Esophagus squamous epithelium (tissue), 5 donors: ENCODE results near the gene DPP9. TPM values are rescaled to one million over a fixed set of nuclear protein-coding genes. Genes with fewer than 3 reads are reported as not detected.

ENCODE experiments used
- DNase-seq: peaks from one replicate; lab custom pipeline; 2025; lab: John Stamatoyannopoulos, UW
- H3K27ac ChIP-seq, 4 donors: fragments of 200-600 bp; sonication (generic); one replicate each; pipeline ENCODE4 v1.5.1; 2016 to 2019; ENCODE audit warnings: mild to moderate bottlenecking in 1 of 4
- H3K27me3 ChIP-seq, 4 donors: fragments of 200-600 bp; sonication (generic); 1 replicate in 3 of 4; 2 replicates in 1 of 4; pipeline versions ENCODE4 v1.5.1 to v1.6.0; 2017 to 2021; ENCODE audit warnings: antibody characterized with exemption in 1 of 4
- H3K36me3 ChIP-seq, 3 donors: fragments of 200-600 bp; sonication (generic); one replicate each; pipeline ENCODE4 v1.5.1; 2016 to 2019
- H3K4me1 ChIP-seq, 3 donors: fragments of 200-600 bp; sonication (generic); one replicate each; pipeline ENCODE4 v1.5.1; 2017 to 2019
- H3K4me3 ChIP-seq, 4 donors: fragments of 200-600 bp; sonication (generic); 1 replicate in 3 of 4; 2 replicates in 1 of 4; pipeline ENCODE4 v1.5.1; 2016 to 2019; ENCODE audit warnings: mild to moderate bottlenecking in 2 of 4, moderate library complexity in 1 of 4
- H3K9me3 ChIP-seq, 3 donors: fragments of 200-600 bp; sonication (generic); one replicate each; pipeline ENCODE4 v1.5.1; 2016 to 2019
- CTCF ChIP-seq, 6 experiments: fragments of 450-650 bp in 4 of 6; fragments of 200-600 bp in 2 of 6; sonication (generic) in 2 of 6; IDR thresholded peaks; one replicate each; pipeline ENCODE4 v1.5.1; 2016 to 2019; ENCODE audit warnings: antibody characterized with exemption in 6 of 6, mild to moderate bottlenecking in 4 of 6, moderate library complexity in 4 of 6
- POLR2A ChIP-seq, 4 donors: fragments of 450-650 bp; IDR thresholded peaks; one replicate each; pipeline ENCODE4 v1.6.1; 2017; ENCODE audit warnings: antibody characterized with exemption in 4 of 4, mild to moderate bottlenecking in 4 of 4, moderate library complexity in 3 of 4
- WGBS, 2 donors: methylation state at CpG; one replicate each; pipeline ENCODE4 v1.1.5; 2018; 5-methylcytosine and 5-hydroxymethylcytosine counted together
- intact Hi-C: fragments of 100-400 bp; cut with DNase I; formaldehyde crosslinking; loops from one replicate; pipeline ENCODE4 v1.15.0; 2022
- total RNA-seq, 4 donors: library from RNA; depleted of rRNA; stranded (reverse); fragments of >200 nt; gene quantifications; one replicate each; pipeline ENCODE4 v1.1.0, GENCODE V29; 2016
- donor health status: DM: yes; HTN: yes; CAD: no.

The DPP9 gene
- total RNA-seq, 4 donors from 2014 or later, result 32.8 to 51.5 (median 47.7) TPM

DNA sequence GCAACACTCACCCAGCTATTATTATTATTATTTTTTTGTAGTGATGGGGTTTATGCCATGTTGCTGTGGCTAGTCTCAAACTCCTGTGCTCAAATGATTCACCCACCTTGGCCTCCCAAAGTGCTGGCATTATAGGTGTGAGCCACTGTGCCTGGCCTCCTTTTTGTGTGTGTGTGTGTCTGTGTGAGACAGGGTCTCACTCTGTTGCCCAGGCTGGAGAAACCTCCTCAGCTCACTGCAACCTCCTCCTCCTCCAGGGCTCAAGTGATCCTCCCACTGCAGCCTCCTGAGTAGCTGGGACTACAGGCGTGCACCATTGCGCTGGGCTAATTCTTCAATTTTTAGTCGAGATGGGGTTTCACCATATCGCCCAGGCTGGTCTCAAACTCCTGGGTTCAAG lies 49.9 kb downstream of the DPP9 start:
- no peak overlapping the region for H3K4me3 ChIP-seq
- H3K36me3 ChIP-seq, result peaks cover 0 to 41% (median 8%) of the 10 kb centered on the region in 3 donors
- no peak for TF ChIP-seq CTCF (IDR thresholded peaks at IDR 0.05)
- TF ChIP-seq POLR2A (IDR thresholded peaks at IDR 0.05), result no peak
- no peak for DNase-seq
- no peak overlapping the region for H3K27ac ChIP-seq
- H3K9me3 ChIP-seq, result no peaks in the 10 kb centered on the region
- no peaks in the 10 kb centered on the region for H3K27me3 ChIP-seq
- WGBS, 2 donors, result 95% methylated on average over 4 of the region's 4 CpGs
- peaks cover 8 to 35% (median 20%) of the 10 kb centered on the region in 3 donors for H3K4me1 ChIP-seq
- intact Hi-C loops, result no loop called here

DNA sequence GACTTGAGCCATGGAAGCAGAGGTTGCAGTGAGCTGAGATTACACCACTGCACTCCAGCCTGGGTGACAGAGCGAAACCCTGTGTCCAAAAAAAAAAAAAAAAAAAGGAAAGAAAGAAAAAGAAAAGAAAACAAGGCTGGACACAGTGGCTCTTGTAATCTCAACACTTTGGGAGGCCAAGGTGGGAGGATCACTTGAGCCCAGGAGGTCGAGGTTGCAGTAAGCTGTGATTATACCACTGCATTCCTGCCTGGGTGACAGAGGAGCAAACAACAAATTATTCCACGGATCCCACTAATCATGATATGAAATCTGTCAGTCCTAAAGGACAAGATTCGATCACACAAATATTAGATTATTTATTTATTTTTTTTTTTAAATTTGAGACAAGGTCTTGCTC lies 50.4 kb downstream of the DPP9 start:
- intact Hi-C loops, result no loop called here
- no peak overlapping the region for H3K27ac ChIP-seq
- H3K27me3 ChIP-seq, result no peaks in the 10 kb centered on the region
- TF ChIP-seq CTCF (IDR thresholded peaks at IDR 0.05), result no peak
- WGBS, 2 donors, result 71 to 73% methylated on average over 4 of the region's 4 CpGs
- DNase-seq, result no peak
- peaks cover 0 to 41% (median 8%) of the 10 kb centered on the region in 3 donors for H3K36me3 ChIP-seq
- H3K9me3 ChIP-seq, result no peaks in the 10 kb centered on the region
- H3K4me3 ChIP-seq, result no peak overlapping the region
- peaks cover 8 to 40% (median 21%) of the 10 kb centered on the region in 3 donors for H3K4me1 ChIP-seq

- DNase-seq, result no peak
- 41 to 52% methylated on average over 10 of the region's 10 CpGs for whole genome bisulfite sequencing, 2 donors
- TF ChIP-seq POLR2A (IDR thresholded peaks at IDR 0.05) (no peak), CTCF (IDR thresholded peaks at IDR 0.05) (no peak)
- no peak overlapping the region for H3K4me3 ChIP-seq
- intact Hi-C loops, result no loop called here
- H3K4me1 ChIP-seq, result peaks cover 8 to 32% (median 21%) of the 10 kb centered on the region in 3 donors
- H3K27me3 ChIP-seq, result no peaks in the 10 kb centered on the region
- peaks cover 5 to 44% (median 9%) of the 10 kb centered on the region in 3 donors for H3K36me3 ChIP-seq
- H3K9me3 ChIP-seq, result no peaks in the 10 kb centered on the region
- H3K27ac ChIP-seq, result peak overlapping the region; percentile 83 to 86 (median 85)
These were observed 52.3 kb downstream of the DPP9 start for GRCh38 chr19:4671185-4671851.

DNA sequence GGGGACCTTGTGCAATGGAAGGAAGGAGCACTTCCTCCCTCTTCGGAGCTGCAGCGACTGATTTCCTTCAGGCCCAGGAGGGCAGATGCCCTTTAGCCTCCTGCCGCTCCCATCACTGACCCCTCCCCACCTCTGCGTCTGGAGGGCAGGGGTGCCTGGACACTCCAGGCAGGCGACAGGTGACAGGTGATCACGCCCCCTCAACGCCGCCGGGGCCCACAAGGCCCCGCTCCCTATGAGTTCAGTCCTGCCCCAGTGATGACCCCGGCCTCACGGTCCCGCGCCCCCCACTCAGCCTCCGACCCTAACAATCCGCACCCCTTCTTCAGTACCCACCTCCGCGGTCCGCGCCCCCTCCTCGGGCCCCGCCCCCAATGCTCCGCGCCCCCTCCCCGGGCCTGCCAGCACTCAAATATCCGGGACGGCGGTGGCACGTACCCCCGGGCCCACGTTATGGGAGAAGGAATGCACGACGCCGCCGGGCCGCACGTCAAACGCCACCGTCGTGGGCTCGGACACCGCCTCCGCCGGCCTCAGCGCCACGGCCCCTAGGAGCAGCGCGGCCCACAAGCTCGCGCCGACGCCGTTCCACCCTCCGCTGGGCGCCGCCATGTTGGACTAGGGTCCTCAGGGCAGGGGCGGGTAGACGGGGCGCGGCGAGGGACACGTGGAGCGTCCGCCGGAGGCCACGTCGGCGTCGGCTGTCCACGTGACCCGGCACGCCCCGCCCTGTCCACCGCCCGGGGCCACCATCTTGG lies 53.7 kb downstream of the DPP9 start, which contains the start of gene MYDGF:
TSS of gene MYDGF (minus strand) at position 620 of the 758 bp plus-strand sequence. CDS start at position 612, 8 bp downstream.
- Histone ChIP-seq H3K4me3 (peak within 1 kb of the TSS; percentile 74 to 85 (median 78)), H3K9me3 (no peaks in the 10 kb centered on the region), H3K36me3 (peaks cover 6 to 43% (median 6%) of the 10 kb centered on the region in 3 donors), H3K27me3 (no peaks in the 10 kb centered on the region), H3K4me1 (peaks cover 8 to 32% (median 21%) of the 10 kb centered on the region in 3 donors), H3K27ac (peak within 1 kb of the TSS; percentile 83 to 86 (median 85))
- TF ChIP-seq POLR2A (IDR thresholded peaks at IDR 0.05) (peak in 2 of 4 donors; percentile 18 to 63), CTCF (IDR thresholded peaks at IDR 0.05) (peak in 1 of 6 experiments; percentile 14)
- DNase-seq, result peak; percentile 48
- WGBS, 2 donors, result 0% methylated on average over 3 to 6 of the region's 75 CpGs
- intact Hi-C loops, result no loop called here

GRCh38 chr19:4664642-4665041 lies 59.0 kb downstream of the DPP9 start:
- Histone ChIP-seq H3K4me1 (peaks cover 7 to 17% (median 9%) of the 10 kb centered on the region in 3 donors), H3K27ac (no peak overlapping the region), H3K36me3 (peaks cover 16 to 87% (median 25%) of the 10 kb centered on the region in 3 donors), H3K27me3 (no peaks in the 10 kb centered on the region), H3K4me3 (no peak overlapping the region), H3K9me3 (no peaks in the 10 kb centered on the region)
- intact Hi-C loops, result no loop called here
- TF ChIP-seq CTCF (IDR thresholded peaks at IDR 0.05) (no peak), POLR2A (IDR thresholded peaks at IDR 0.05) (no peak)
- no peak for DNase-seq
- WGBS, 2 donors, result 86 to 95% methylated on average over 1 to 6 of the region's 12 CpGs
